Dendritic cell treated with granulocyte-macrophage colony-stimulating factor and Interleukin-4, amounts not matched to agents 40 ng/mL and 50 ng/mL, for 4 days (primary cell): Measurements from ENCODE around the gene SEMA3F.

Experiments
- H3K27ac Mint-ChIP-seq: one replicate; pipeline ENCODE4 v1.8.0; 2022; ENCODE audit warnings: mild to moderate bottlenecking, mixed read lengths
- H3K27me3 Mint-ChIP-seq: one replicate; pipeline ENCODE4 v1.8.0; 2022; ENCODE audit warnings: mild to moderate bottlenecking, mixed read lengths
- H3K36me3 Mint-ChIP-seq: one replicate; pipeline ENCODE4 v1.8.0; 2022; ENCODE audit warnings: low read depth, mixed read lengths
- H3K4me1 Mint-ChIP-seq: one replicate; pipeline ENCODE4 v1.8.0; 2022; ENCODE audit warnings: low read depth, mixed read lengths
- H3K4me3 Mint-ChIP-seq: one replicate; pipeline ENCODE4 v1.8.0; 2022; ENCODE audit warnings: mild to moderate bottlenecking, moderate library complexity, mixed read lengths
- H3K9me3 Mint-ChIP-seq: one replicate; pipeline ENCODE4 v1.8.0; 2022; ENCODE audit warnings: mixed read lengths
- intact Hi-C: fragments of 100-400 bp; cut with micrococcal nuclease; formaldehyde crosslinking; loops from one replicate; pipeline ENCODE4 v1.15.0; 2022

The SEMA3F gene

DNA sequence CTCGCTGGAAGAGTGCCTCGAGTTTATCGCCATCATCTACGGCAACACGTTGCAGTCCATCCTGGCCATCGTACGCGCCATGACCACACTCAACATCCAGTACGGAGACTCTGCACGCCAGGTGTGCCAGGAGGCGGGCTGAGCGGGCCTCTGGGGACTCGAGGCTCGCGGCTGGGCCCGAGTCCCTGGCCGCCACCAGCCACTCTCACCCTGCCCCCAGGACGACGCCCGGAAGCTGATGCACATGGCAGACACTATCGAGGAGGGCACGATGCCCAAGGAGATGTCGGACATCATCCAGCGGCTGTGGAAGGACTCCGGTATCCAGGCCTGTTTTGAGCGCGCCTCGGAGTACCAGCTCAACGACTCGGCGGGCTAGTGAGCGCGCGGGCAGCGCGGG, 38.2 kb downstream of the SEMA3F start:
- intact Hi-C loops = no loop called here
- no peak overlapping the region for H3K4me3 Mint-ChIP-seq
- no peaks in the 10 kb centered on the region for H3K36me3 Mint-ChIP-seq
- no peak overlapping the region for H3K27ac Mint-ChIP-seq
- no peaks in the 10 kb centered on the region for H3K9me3 Mint-ChIP-seq
- H3K27me3 Mint-ChIP-seq = peaks cover 51% of the 10 kb centered on the region
- H3K4me1 Mint-ChIP-seq = peaks cover 22% of the 10 kb centered on the region

DNA sequence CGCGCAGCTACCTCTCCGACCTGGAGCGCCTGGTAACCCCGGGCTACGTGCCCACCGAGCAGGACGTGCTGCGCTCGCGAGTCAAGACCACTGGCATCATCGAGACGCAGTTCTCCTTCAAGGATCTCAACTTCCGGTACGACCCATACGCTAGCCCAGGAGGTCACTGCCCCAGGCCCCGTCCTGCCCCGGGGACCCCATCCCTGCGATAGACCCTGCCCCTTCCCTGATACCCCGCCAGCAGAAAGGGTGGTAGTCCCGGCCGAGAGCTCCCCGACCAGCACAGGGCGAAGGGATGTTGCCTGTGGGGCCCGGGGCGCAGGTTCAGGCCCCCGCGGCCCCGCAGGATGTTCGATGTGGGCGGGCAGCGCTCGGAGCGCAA, 38.6 kb downstream of the SEMA3F start:
- intact Hi-C loops = no loop called here
- no peaks in the 10 kb centered on the region for H3K9me3 Mint-ChIP-seq

DNA sequence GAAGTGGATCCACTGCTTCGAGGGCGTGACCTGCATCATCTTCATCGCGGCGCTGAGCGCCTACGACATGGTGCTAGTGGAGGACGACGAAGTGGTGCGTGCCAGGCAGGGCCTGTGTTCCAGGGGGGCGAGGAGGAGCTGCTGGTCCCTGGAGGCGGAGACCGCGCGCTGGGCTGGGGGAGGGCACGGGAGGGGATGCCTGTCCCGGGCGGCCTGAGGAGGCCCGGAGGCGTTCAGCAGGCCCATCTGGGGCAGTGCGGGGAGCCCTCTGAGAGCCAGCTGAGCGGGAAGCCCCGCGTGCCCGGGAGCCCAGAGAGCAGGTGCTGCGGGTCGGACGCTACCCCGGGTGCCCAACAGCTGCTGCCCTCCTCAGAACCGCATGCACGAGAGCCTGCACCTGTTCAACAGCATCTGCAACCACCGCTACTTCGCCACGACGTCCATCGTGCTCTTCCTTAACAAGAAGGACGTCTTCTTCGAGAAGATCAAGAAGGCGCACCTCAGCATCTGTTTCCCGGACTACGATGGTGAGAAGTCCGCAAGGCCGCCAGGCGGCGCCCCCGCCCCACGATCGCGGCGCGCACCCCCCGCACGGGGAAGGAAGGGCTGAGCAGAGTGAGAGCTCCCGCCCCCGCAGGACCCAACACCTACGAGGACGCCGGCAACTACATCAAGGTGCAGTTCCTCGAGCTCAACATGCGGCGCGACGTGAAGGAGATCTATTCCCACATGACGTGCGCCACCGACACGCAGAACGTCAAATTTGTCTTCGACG, 39.2 kb downstream of the SEMA3F start:
- no peaks in the 10 kb centered on the region for H3K36me3 Mint-ChIP-seq
- H3K4me3 Mint-ChIP-seq = peak overlapping the region; percentile 17
- no peak overlapping the region for H3K27ac Mint-ChIP-seq
- H3K4me1 Mint-ChIP-seq = peaks cover 22% of the 10 kb centered on the region
- intact Hi-C loops = no loop called here
- peaks cover 60% of the 10 kb centered on the region for H3K27me3 Mint-ChIP-seq
- no peaks in the 10 kb centered on the region for H3K9me3 Mint-ChIP-seq

More for the DNA sequence above, 38.6 kb downstream of the SEMA3F start:
- no peak overlapping the region for H3K4me3 Mint-ChIP-seq
- H3K27ac Mint-ChIP-seq = no peak overlapping the region
- no peaks in the 10 kb centered on the region for H3K36me3 Mint-ChIP-seq
- H3K27me3 Mint-ChIP-seq = peaks cover 56% of the 10 kb centered on the region
- peaks cover 22% of the 10 kb centered on the region for H3K4me1 Mint-ChIP-seq

DNA sequence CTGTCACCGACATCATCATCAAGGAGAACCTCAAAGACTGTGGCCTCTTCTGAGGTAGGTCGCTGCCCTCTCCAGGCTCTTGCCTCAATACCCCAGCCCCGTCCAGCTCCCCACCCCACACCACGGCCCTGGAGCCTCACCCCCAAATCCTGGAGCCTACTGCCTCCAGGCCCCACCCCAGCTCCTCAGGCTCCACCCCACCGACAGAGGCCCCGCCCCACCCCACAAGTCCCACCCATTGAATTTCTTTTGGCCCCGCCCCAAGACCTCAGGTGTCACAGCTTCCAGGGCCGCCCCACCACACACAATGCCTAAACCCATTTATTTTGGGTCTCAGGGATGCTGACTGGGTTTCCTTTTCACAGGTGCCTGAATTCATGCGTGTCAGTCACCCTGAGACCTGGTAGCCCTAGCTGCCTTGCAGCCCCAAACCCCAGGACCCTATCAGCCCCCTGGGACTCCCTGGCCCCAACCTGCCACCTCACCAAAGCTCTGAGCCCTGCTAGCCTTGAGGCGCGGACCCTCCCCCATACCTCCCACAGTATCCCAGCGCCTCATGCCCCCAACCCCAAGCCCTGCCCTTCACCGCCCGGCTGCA, 39.9 kb downstream of the SEMA3F start:
- intact Hi-C loops = no loop called here
- Mint-ChIP-seq H3K4me1 (peaks cover 22% of the 10 kb centered on the region), H3K27ac (no peak overlapping the region), H3K9me3 (no peaks in the 10 kb centered on the region), H3K36me3 (no peaks in the 10 kb centered on the region), H3K4me3 (peak overlapping the region; percentile 17), H3K27me3 (peaks cover 59% of the 10 kb centered on the region)

DNA sequence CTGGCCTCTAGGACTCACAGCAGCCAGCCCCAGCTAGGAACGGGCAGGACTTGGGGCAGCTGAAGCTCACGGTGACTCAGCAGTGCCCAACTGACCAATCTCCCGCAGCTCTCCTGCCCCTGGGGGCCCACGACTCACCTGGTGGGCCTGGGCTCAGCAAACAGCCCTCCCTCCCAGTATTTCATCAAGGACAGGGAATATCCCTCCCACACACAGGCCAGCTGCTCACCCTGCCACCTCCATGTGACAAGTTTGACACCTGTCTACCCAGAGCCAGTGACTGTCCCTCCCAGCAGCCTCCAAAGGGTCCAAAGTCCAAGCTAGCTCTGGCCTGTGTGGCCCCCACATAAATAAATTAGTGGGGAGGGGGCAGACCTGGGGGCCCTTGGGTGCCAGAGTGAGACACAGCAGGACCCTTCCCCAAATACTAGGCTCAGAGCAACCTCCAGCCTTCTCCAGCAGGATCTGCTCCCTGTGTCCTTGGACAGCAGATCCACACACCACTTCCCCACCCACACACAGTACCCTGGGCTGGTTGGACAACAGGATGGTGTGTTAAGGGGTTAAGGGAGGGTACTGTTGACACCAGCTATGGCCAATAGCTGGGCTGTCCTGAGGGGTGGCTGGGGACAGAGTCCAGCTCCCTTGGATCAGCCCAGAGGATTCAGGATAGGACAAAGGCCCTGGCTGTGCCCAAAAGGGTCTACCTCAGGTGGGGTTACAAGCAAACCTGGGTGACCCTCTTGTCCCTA, 40.6 kb downstream of the SEMA3F start:
- peaks cover 59% of the 10 kb centered on the region for H3K27me3 Mint-ChIP-seq
- H3K36me3 Mint-ChIP-seq = no peaks in the 10 kb centered on the region
- no peaks in the 10 kb centered on the region for H3K9me3 Mint-ChIP-seq
- H3K27ac Mint-ChIP-seq = no peak overlapping the region
- intact Hi-C loops = no loop called here
- no peak overlapping the region for H3K4me3 Mint-ChIP-seq
- H3K4me1 Mint-ChIP-seq = peaks cover 16% of the 10 kb centered on the region

DNA sequence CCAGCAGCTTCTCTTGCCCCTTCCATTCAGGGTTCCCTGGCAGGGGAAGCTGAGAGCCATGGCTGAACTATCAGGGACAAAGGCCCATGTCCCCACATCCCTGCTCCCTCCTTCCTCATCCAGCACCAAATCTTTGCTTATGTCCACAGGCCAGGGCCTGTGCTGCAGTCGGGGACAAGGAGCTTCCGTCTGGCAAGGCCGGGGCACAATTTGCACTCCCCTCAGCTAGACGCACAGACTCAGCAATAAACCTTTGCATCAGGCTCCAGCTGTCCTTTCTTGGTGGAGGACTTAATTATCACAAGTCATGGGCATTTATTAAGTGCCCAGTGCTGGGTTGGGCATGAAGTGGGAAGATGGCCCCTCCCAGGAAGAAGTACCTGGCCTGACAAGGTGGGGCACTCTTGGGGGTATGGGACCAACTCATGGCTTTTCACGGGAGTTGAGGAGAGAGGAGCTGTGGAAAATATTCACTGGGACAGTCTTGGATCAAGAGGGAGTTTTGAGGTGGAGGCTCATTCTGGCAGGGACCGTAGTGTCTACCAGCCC, 41.2 kb downstream of the SEMA3F start:
- Mint-ChIP-seq H3K36me3 (no peaks in the 10 kb centered on the region), H3K4me1 (peaks cover 9% of the 10 kb centered on the region), H3K27me3 (peaks cover 66% of the 10 kb centered on the region), H3K9me3 (no peaks in the 10 kb centered on the region), H3K4me3 (no peak overlapping the region), H3K27ac (no peak overlapping the region)
- intact Hi-C loops = no loop called here

DNA sequence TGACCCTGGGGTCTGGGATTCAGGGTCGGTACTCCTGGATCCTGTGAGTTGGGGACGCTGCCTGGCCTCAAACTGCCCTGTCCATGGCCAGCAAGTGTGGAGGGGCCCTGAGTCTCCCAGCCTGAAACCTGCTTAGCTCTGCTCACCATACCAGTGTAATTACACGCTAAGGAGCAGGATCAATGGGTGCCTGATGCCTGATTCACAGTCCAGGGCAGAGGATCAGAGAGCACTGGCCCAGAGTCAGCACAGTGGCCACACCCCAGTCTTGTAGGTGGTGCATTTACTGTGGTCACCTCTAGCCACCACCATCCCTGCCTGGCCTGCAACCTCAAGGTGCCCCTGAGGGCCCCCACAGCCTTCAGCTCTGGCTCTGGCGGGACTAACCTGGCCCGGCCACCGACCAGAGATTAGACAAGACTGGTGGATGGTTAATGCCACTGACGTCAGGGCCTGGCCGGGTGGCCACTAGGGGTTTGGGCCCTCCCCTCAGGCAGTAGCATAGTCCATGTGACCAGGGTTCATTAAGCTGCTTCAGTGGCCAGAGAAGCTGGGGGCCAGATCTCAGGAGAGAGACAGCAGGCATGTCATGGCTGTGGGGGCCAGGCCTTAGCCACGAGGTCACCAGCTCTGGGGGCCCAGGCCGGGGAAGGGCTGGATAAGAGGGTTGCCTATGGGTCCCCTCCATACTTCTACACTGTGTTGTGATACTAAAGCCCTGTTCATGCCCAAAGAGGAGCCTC, 46.6 kb downstream of the SEMA3F start:
- intact Hi-C loops = no loop called here
- peaks cover 6% of the 10 kb centered on the region for H3K4me1 Mint-ChIP-seq
- H3K4me3 Mint-ChIP-seq = no peak overlapping the region
- peaks cover 76% of the 10 kb centered on the region for H3K27me3 Mint-ChIP-seq
- H3K27ac Mint-ChIP-seq = no peak overlapping the region
- no peaks in the 10 kb centered on the region for H3K36me3 Mint-ChIP-seq
- no peaks in the 10 kb centered on the region for H3K9me3 Mint-ChIP-seq

DNA sequence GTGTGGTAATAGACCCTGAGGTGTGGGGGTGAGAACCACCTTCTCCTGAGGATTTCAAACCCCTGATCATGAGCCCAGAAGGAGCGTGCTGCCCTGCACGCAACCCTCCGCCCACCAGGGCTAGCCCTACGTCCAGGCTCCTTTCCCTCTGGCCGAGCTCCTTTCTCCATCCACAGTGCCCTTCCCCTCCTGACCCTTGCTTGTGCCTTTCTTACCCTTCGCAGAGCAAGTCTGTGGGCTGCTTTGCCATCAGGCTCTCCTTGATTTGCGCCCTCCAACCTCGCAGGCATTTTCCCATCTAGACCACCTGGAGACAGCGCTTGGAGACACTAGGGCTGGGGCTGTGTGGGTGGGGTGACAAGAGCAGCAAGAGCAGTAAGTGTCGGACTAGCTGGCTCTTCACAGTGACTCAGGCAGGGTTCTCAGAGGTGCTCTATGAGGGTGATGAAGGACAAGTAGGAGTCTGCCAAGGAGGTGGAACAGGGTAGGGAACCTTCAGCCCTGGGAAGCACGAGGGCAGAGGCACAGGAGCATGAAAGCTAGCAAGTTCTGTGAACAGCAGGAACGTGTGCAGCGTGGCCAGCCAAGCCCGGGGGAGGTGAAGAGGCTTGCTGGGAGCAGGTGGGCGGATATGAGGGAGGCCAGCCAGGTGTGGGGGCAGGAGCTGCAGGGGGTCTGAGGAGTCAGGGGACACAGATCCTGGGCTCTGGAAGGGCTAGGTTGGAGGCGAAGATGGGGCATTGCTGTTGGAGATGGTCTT, 47.4 kb downstream of the SEMA3F start:
- no peak overlapping the region for H3K27ac Mint-ChIP-seq

DNA sequence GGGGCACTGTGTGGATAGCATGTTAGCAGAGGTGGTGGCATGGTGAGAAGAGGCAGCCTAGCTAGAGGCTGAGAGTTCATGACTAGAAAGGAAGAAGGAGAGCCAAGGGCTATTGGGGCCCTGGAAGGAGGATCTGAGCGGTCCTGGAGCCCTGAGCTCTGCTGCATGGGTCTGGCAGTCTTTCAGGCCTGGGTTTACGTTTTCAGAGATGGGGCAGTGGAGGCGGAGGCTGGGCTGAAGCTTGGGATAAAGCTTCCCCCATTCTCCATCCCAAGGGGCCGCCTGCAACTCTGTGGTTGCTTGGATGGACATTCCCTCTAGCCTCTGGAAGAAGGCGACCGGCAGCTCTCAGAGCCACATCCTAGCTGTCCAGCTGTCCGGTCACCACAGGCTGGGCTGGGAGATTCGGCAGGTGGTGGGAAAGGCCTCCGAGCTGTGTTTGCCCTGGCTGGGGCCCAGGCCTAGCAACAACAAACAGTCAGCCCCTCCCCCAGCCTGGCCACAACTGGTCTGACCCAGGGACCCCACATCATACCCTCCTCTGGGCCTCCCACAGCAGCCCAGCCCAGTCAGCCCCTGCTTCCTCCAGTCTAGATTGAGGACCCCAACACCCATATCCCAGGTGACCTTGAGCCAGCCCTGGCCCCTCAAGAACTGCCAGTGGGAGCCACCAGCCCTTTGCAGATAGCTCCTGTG, 48.1 kb downstream of the SEMA3F start:
- Mint-ChIP-seq H3K4me3 (no peak overlapping the region), H3K4me1 (peaks cover 6% of the 10 kb centered on the region), H3K27me3 (peaks cover 80% of the 10 kb centered on the region), H3K9me3 (no peaks in the 10 kb centered on the region), H3K27ac (no peak overlapping the region), H3K36me3 (no peaks in the 10 kb centered on the region)
- intact Hi-C loops = no loop called here

More for the DNA sequence above, 47.4 kb downstream of the SEMA3F start:
- H3K36me3 Mint-ChIP-seq = no peaks in the 10 kb centered on the region
- H3K9me3 Mint-ChIP-seq = no peaks in the 10 kb centered on the region
- H3K27me3 Mint-ChIP-seq = peaks cover 79% of the 10 kb centered on the region
- H3K4me1 Mint-ChIP-seq = peaks cover 6% of the 10 kb centered on the region
- intact Hi-C loops = no loop called here
- no peak overlapping the region for H3K4me3 Mint-ChIP-seq

DNA sequence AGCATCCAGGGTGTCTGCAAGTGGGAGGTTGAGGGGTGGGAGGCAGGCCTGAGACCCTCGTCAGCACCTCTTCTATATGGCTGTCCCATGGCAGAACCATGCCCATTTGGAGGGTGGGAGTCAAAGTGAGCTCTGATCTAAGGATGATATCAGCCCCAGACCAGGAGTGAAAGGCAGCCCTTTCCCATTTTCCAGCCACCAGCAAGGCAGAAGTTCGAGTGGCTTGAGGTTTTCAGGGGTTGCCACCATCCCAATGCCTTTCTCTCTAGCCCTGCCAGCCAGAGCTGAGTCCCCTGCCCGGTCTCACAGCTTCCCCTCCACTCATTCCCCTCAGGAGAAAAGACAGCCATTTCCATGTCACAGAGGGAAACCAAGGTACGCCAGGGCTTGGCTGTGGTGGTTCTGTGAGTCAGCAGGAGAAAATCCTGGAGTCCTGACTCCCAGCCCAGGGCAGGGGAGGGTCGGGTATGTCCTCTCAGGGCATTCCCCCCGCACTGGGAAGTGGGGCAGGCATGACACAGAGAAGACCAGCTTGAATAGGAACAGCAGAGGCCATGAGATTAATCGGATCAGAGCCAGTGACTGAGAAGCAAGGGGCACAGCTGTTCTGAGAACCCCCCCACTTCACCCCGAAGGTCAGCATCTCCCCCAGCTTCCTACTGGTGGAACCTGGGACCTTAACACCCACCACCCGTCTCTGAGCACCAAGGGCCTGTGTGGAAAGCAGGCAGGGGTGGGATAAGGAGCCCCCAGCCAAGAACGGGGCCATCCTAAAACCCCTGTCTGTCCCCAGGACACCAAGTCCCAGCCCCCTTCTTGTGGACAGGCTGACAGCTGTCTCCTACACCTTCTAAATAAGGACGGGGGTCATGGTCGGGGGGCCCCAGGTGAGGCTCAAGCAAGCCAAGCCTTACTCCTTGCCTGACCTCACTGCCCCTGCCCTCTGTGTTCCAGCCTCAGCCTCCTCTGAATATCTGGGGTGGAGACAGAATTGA, 49.0 kb downstream of the SEMA3F start:
- Mint-ChIP-seq H3K4me1 (peaks cover 6% of the 10 kb centered on the region), H3K9me3 (no peaks in the 10 kb centered on the region), H3K36me3 (no peaks in the 10 kb centered on the region), H3K27me3 (peaks cover 79% of the 10 kb centered on the region), H3K27ac (no peak overlapping the region), H3K4me3 (no peak overlapping the region)
- intact Hi-C loops = no loop called here

DNA sequence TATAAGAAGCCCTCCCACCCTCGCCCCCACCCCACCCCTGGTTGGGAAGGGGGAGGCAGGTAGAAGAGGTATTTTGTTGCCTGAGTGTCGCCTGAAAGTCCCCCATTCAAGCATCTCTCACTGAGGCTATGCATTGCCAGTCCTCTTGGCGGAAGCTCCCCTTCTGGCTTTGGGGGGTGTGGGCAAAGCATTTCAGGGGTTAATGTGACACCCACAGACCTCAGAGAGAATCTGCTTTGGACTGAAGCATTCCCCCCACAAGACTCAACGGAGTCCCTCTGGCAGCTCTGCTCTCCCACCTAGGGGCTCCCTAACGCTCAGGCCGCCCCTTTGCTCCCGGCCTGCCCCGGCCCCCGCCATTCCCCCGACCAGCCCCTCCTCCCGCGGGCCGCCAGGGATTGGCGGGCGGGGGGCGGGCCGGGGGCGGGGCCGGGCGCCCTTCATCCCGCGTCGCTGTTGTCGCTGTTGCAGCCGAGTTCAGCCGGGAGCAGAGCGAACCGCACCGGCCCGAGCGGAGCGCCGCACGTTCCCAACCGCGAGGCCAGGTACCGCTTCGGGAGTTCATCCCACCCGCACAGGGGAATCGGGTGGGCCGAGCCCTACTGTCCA, 49.8 kb downstream of the SEMA3F start, which contains the start of gene SLC38A3:
TSS of gene SLC38A3 (plus strand) at position 468 of the 609 bp plus-strand sequence. CDS start 8,929 bp downstream, outside the sequence.
- Mint-ChIP-seq H3K27me3 (peaks cover 80% of the 10 kb centered on the region), H3K4me1 (peaks cover 6% of the 10 kb centered on the region), H3K4me3 (peak within 1 kb of the TSS; percentile 14), H3K27ac (no peak within 1 kb of the TSS), H3K36me3 (no peaks in the 10 kb centered on the region), H3K9me3 (no peaks in the 10 kb centered on the region)
- intact Hi-C loops = no loop called here
